ENCODE data around the gene ARHGEF25.
"Not testable (repeated sequence)": the region's sequence is repeated elsewhere in the genome, so short reads cannot be mapped to it uniquely, and the experiment has no call there.

DNA sequence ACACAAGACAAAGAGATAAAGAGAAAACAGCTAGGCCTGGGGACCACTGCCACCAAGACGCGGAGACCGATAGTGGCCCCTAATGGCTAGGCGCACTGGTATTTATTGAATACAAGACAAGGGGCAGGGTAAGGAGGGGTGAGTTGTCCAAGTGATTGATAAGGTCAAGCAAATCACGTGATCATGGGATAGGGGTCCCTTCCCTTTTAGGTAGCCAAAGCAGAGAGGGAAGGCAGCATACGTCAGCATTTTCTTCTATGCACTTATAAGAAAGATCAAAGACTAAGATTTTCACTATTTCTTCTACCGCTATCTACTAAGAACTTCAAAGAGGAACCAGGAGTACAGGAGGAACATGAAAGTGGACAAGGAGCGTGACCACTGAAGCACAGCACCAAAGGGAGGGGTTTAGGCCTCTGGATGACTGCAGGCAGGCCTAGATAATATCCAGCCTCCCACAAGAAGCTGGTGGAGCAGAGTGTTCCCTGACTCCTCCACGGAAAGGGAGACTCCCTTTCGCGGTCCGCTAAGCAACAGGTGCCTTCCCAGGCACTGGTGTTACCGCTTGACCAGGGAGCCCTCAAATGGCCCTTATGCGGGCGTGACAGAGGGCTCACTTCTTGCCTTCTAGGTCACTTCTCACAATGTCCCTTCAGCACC, 22.2 kb upstream of the ARHGEF25 start:
- TF ChIP-seq, protein P1, sequence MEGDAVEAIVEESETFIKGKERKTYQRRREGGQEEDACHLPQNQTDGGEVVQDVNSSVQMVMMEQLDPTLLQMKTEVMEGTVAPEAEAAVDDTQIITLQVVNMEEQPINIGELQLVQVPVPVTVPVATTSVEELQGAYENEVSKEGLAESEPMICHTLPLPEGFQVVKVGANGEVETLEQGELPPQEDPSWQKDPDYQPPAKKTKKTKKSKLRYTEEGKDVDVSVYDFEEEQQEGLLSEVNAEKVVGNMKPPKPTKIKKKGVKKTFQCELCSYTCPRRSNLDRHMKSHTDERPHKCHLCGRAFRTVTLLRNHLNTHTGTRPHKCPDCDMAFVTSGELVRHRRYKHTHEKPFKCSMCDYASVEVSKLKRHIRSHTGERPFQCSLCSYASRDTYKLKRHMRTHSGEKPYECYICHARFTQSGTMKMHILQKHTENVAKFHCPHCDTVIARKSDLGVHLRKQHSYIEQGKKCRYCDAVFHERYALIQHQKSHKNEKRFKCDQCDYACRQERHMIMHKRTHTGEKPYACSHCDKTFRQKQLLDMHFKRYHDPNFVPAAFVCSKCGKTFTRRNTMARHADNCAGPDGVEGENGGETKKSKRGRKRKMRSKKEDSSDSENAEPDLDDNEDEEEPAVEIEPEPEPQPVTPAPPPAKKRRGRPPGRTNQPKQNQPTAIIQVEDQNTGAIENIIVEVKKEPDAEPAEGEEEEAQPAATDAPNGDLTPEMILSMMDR (IDR thresholded peaks at IDR 0.05; ENCODE audit: insufficient read depth, low read depth, low read length) = not testable (repeated sequence)
- TF ChIP-seq EZH2 (IDR thresholded peaks at IDR 0.05; ENCODE audit: insufficient read depth, low read length) = not testable (repeated sequence)
